ENCODE results near the gene HMGCLL1. TPM values are rescaled to one million over a fixed set of nuclear protein-coding genes. Genes with fewer than 3 reads are reported as not detected.

HMGCLL1 gene
- total RNA-seq, 1 donor from 2014 or later = 0.17 TPM

- H3K9me3 Mint-ChIP-seq (ENCODE audit: low read depth) = no peaks in the 10 kb centered on the region
- H3K27me3 Mint-ChIP-seq (ENCODE audit: low read depth) = peaks cover 8% of the 10 kb centered on the region
- H3K27ac Mint-ChIP-seq (ENCODE audit: unreplicated experiment) = no peak overlapping the region
- no peak overlapping the region for H3K4me3 Mint-ChIP-seq (ENCODE audit: unreplicated experiment)
- no peaks in the 10 kb centered on the region for H3K36me3 Mint-ChIP-seq (ENCODE audit: low read depth)
- no peak for DNase-seq (ENCODE audit: low spot score)
- no peaks in the 10 kb centered on the region for H3K4me1 Mint-ChIP-seq (ENCODE audit: low read depth)
- TF ChIP-seq CTCF (IDR thresholded peaks at IDR 0.05) = no peak
Measured at GRCh38 chr6:55560290-55560885, 18.6 kb downstream of the HMGCLL1 start.

GRCh38 chr6:55557146-55557545 is 21.8 kb downstream of the HMGCLL1 start:
- Mint-ChIP-seq H3K4me3 (ENCODE audit: unreplicated experiment) (no peak overlapping the region), H3K27me3 (ENCODE audit: low read depth) (peaks cover 8% of the 10 kb centered on the region), H3K36me3 (ENCODE audit: low read depth) (no peaks in the 10 kb centered on the region), H3K9me3 (ENCODE audit: low read depth) (no peaks in the 10 kb centered on the region), H3K4me1 (ENCODE audit: low read depth) (no peaks in the 10 kb centered on the region), H3K27ac (ENCODE audit: unreplicated experiment) (no peak overlapping the region)
- TF ChIP-seq CTCF (IDR thresholded peaks at IDR 0.05) = no peak
- DNase-seq (ENCODE audit: low spot score) = no peak

- H3K27me3 Mint-ChIP-seq (ENCODE audit: low read depth) = peaks cover 4% of the 10 kb centered on the region
Measured at GRCh38 chr6:55545791-55546190, 33.2 kb downstream of the HMGCLL1 start.

GRCh38 chr6:55543633-55544309 is 35.2 kb downstream of the HMGCLL1 start:
- Mint-ChIP-seq H3K9me3 (ENCODE audit: low read depth) (no peaks in the 10 kb centered on the region), H3K36me3 (ENCODE audit: low read depth) (no peaks in the 10 kb centered on the region), H3K4me1 (ENCODE audit: low read depth) (no peaks in the 10 kb centered on the region), H3K27ac (ENCODE audit: unreplicated experiment) (no peak overlapping the region), H3K27me3 (ENCODE audit: low read depth) (peaks cover 4% of the 10 kb centered on the region), H3K4me3 (ENCODE audit: unreplicated experiment) (no peak overlapping the region)
- no peak for DNase-seq (ENCODE audit: low spot score)
- TF ChIP-seq CTCF (IDR thresholded peaks at IDR 0.05) = peak; percentile 21

More at GRCh38 chr6:55545791-55546190, 33.2 kb downstream of the HMGCLL1 start:
- DNase-seq (ENCODE audit: low spot score) = no peak
- Mint-ChIP-seq H3K36me3 (ENCODE audit: low read depth) (no peaks in the 10 kb centered on the region), H3K9me3 (ENCODE audit: low read depth) (no peaks in the 10 kb centered on the region), H3K4me3 (ENCODE audit: unreplicated experiment) (no peak overlapping the region), H3K27ac (ENCODE audit: unreplicated experiment) (no peak overlapping the region), H3K4me1 (ENCODE audit: low read depth) (no peaks in the 10 kb centered on the region)
- no peak for TF ChIP-seq CTCF (IDR thresholded peaks at IDR 0.05)

- H3K9me3 Mint-ChIP-seq (ENCODE audit: low read depth) = no peaks in the 10 kb centered on the region
- H3K27ac Mint-ChIP-seq (ENCODE audit: unreplicated experiment) = no peak overlapping the region
- DNase-seq (ENCODE audit: low spot score) = no peak
- no peaks in the 10 kb centered on the region for H3K36me3 Mint-ChIP-seq (ENCODE audit: low read depth)
- peaks cover 4% of the 10 kb centered on the region for H3K27me3 Mint-ChIP-seq (ENCODE audit: low read depth)
- TF ChIP-seq CTCF (IDR thresholded peaks at IDR 0.05) = no peak
- no peak overlapping the region for H3K4me3 Mint-ChIP-seq (ENCODE audit: unreplicated experiment)
- peaks cover 4% of the 10 kb centered on the region for H3K4me1 Mint-ChIP-seq (ENCODE audit: low read depth)
Measured at GRCh38 chr6:55541024-55541423, 38.0 kb downstream of the HMGCLL1 start.
